Epithelial cell of esophagus (primary cell): ENCODE measurements around the gene YJEFN3.
A peak's percentile ranks its signal among the peaks of the same experiment; 100 is the strongest.

Experiments
- DNase-seq: peaks from one replicate; pipeline ENCODE4 v3.0.0; 2010; ENCODE audit warnings: low read depth
- H3K4me3 ChIP-seq: 2 replicates; pipeline ENCODE4 v1.5.1; 2011; ENCODE audit warnings: mild to moderate bottlenecking, low read length, control low read depth
- TF ChIP-seq, protein P1 (sequence below): IDR thresholded peaks from 2 replicates; pipeline ENCODE4 v1.5.1; 2011; ENCODE audit warnings: low read depth, mild to moderate bottlenecking, low read length, control low read depth, inconsistent platforms; ENCODE audit not compliant: insufficient read depth; ENCODE audit errors: missing control alignments

Gene YJEFN3

DNA sequence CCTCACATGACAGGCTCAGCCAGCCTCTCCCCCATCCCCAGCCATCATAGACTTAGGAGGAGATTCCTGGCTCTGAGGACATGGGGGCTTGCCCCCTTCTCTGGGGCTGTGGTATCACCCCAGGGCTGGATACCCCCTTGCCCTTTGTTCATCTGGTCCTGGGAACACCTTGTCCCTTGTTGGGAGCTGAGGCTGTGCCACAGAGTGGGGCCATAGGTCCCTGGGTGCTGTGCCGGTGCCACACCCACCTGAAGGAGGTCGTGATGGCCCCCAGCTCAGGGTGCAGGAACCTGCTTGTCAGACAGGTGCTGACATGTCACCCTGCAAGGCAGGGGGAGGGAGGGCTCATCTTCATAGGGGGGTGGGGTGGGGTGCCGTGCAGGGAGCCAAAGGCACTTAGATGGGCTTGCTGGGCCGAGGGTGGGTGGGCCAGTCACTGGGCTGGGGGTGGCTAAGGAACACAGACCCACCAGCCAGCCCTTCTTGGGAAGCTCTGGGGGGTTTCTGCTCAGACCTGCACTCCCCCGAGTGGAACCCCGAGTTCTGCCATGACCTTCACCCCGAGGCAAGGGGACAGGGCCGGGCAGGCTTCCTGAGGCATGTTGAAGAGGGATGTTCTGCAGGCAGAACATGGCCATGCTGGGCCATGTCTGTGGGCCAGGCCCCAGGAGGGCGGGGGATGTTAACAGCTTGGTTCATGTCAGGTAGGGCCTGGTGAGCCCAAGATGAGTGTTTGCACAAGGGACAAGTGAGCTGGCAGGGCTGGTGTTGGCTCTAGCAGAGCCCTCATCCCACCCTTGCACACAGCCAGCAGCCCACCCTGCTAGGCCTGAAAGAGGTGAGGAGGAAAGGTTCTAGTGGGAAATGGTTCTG lies 41.4 kb upstream of the YJEFN3 start:
- TF ChIP-seq, protein P1, sequence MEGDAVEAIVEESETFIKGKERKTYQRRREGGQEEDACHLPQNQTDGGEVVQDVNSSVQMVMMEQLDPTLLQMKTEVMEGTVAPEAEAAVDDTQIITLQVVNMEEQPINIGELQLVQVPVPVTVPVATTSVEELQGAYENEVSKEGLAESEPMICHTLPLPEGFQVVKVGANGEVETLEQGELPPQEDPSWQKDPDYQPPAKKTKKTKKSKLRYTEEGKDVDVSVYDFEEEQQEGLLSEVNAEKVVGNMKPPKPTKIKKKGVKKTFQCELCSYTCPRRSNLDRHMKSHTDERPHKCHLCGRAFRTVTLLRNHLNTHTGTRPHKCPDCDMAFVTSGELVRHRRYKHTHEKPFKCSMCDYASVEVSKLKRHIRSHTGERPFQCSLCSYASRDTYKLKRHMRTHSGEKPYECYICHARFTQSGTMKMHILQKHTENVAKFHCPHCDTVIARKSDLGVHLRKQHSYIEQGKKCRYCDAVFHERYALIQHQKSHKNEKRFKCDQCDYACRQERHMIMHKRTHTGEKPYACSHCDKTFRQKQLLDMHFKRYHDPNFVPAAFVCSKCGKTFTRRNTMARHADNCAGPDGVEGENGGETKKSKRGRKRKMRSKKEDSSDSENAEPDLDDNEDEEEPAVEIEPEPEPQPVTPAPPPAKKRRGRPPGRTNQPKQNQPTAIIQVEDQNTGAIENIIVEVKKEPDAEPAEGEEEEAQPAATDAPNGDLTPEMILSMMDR, result no peak
- no peak overlapping the region for H3K4me3 ChIP-seq
- no peak for DNase-seq

DNA sequence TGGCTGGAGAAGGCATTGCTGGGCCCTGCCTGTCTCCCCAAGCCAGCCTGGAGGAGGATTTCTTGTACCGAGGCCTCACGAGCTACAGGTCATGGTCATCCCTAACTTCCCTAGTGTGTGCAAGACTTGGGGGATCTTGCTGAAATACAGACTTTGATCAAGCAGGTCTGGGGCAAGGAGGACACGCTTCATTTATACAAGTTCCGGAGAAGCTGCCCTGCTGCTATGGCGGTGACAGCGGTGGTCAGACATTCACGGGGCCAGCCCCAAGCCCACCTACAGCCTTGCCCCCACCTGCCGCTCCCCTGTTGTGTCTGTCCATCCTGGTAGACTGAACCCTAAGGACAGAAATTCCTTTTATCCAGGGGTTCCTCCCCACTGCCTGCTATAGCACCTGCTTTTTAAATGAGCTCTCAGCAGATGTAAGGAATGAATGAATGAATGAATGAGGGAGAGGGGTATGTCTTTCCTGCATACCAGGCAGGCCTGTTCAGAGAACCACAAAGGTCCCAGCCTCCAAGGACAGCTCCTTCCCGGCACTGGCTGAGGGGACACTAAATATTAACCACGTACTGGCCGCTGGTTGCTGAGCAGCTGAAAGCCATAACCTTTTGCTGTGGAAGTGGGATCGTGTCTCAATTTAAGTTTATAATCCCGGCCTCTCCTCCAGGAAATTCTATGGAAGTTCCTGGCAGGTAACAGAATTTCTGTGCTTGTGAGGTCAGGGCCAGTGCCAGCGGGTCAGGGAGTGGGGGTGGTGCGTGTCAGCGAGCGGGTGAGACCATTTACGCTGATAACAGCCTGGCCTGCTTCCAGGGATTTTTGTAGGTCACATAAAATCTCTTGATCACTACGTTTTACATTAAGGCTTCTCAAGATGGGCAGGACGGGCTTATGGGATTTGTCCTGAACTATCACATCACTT lies 40.5 kb upstream of the YJEFN3 start:
- TF ChIP-seq, protein P1, result no peak
- DNase-seq, result no peak
- no peak overlapping the region for H3K4me3 ChIP-seq

DNA sequence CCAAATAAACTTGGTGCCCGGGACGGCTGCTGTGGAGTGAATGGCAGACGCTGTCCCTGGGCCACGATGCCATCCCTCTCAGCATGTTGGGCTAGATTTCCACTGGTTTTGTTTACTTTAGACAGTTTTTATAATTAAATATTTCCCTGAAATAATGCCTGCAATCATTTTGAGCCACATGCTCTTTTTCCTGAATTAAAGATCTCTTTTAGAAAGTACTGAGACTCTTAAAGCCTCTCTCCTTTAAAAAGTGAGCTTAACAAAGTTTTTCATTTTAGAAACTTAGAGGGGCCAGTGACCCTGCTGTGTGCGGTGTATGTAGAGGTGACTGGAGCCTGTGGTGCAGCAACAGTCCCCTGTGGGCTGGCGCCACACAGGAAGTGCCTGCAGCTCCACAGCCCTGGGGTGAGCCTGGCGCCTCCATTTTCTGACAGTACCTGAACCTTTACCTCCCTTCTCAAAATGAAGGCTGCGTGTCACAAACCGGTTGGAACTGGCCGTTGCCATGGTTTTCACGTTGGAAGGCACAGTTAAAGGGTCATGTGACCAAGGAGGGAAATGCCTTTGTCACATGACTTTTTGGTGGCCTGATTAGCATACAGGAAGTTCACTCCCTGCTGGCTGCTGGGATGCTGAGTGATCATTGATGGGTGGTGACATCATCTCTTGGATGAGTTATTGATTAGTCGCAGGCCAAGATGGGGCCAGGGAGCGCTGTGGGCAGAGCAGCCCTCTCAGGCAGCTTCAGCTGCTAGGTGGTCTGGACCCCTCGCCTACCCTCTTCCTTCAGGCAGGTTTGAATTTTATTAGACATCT lies 39.6 kb upstream of the YJEFN3 start:
- DNase-seq, result peak; percentile 82
- TF ChIP-seq, protein P1, result no peak
- H3K4me3 ChIP-seq, result no peak overlapping the region

DNA sequence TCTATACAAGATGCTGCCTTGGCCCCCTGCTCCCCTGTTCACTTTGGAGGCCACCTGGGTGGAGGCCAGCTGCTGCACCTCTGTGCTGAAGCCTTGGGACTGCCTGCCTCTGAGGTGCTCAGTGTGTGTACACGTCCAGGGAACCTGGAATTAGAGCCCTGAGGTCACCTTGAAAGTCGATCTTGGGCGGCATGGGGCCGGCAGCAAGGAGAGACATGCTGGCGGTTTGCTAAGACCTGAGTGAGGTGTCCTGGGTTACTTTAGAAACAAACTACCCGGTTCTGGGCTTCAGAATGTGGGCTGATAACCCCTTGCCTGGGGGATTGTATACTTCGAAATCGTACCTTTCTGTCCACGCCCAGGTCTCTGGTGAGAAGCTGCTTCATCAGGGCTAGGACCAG lies 38.9 kb upstream of the YJEFN3 start:
- TF ChIP-seq, protein P1, result no peak

DNA sequence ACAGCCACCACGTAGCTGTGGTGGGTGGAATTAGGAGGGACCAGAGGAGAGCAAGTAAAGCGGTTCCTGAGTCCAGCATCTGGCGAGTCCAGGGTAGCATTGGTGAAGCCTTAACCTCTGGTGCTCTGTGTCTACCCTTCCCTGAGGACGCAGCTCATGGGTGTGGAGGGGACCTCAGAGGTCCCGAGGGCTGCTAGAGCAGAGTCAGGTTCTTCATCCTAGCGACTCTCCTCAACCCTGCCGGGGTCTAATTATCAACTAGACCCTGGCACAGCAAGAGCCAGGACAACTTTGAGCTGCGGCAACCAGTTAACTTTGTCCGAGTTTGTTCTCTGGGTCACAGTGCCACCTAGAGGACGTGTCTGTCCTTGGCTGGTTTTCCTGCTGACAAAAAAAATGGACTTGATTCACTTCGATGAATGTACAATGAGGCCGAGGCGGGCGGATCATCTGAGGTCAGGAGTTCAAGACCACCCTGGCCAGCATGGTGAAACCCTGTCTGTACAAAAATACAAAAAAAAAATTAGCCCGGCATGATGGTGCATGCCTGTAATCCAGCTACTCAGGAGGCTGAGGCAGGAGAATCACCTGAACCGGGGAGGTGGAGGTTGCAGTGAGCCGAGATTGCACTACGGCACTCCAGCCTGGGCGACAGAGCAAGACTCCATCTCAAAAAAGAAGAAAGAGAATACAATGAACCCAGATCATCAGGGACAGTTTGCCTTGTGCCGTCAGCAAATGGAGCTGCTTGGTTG lies 38.3 kb upstream of the YJEFN3 start:
- peak; percentile 83 for DNase-seq
- no peak overlapping the region for H3K4me3 ChIP-seq
- TF ChIP-seq, protein P1, result peak; percentile 81

More for the DNA sequence above, 38.9 kb upstream of the YJEFN3 start:
- no peak for DNase-seq
- no peak overlapping the region for H3K4me3 ChIP-seq
